OCI-LY1 (cell line): ENCODE results near the gene KCNK3.
"Not testable (repeated sequence)": the region's sequence is repeated elsewhere in the genome, so short reads cannot be mapped to it uniquely, and the experiment has no call there.

Experiments
- H2AFZ ChIP-seq: fragments of 200-600 bp; sonication (generic), shearing (Covaris generic); 2 replicates; pipeline ENCODE4 v1.6.0; 2014; ENCODE audit warnings: antibody characterized with exemption, mild to moderate bottlenecking, low read length
- H3F3A ChIP-seq: fragments of 200-600 bp; sonication (generic), shearing (Covaris generic); 2 replicates; pipeline ENCODE4 v1.6.0; 2014; ENCODE audit warnings: mild to moderate bottlenecking, antibody characterized with exemption, low read length, moderate library complexity; ENCODE audit not compliant: insufficient read depth
- H3K27ac ChIP-seq: fragments of 200-600 bp; sonication (generic); 2 replicates; pipeline ENCODE4 v1.5.1; 2014; ENCODE audit warnings: low read length, mixed run types, mild to moderate bottlenecking, low read depth; ENCODE audit not compliant: poor library complexity, severe bottlenecking
- H3K27me3 ChIP-seq: fragments of 200-600 bp; sonication (generic); 2 replicates; pipeline ENCODE4 v1.6.0; 2014; ENCODE audit warnings: antibody characterized with exemption, mild to moderate bottlenecking, low read length, moderate library complexity; ENCODE audit not compliant: insufficient read depth
- H3K36me3 ChIP-seq: fragments of 200-600 bp; sonication (generic); 2 replicates; pipeline ENCODE4 v1.6.1; 2014; ENCODE audit warnings: mild to moderate bottlenecking, antibody characterized with exemption, low read length, moderate library complexity, mixed read lengths; ENCODE audit not compliant: insufficient read depth
- H3K4me1 ChIP-seq: fragments of 200-600 bp; sonication (generic); 2 replicates; pipeline ENCODE4 v1.5.1; 2014; ENCODE audit warnings: mild to moderate bottlenecking, low read length, moderate library complexity; ENCODE audit not compliant: insufficient read depth, severe bottlenecking
- H3K4me2 ChIP-seq: fragments of 200-600 bp; sonication (generic), shearing (Covaris generic); 2 replicates; pipeline ENCODE4 v1.6.1; 2014; ENCODE audit warnings: low read length
- H3K4me3 ChIP-seq: fragments of 200-600 bp; sonication (generic); 2 replicates; pipeline ENCODE4 v1.5.1; 2014; ENCODE audit warnings: low read length, low read depth, mild to moderate bottlenecking, mixed read lengths; ENCODE audit not compliant: poor library complexity, severe bottlenecking
- H3K79me2 ChIP-seq: fragments of 200-600 bp; shearing (Covaris generic); 2 replicates; pipeline ENCODE4 v1.6.1; 2016; ENCODE audit warnings: mixed run types, low read length, mixed read lengths; ENCODE audit not compliant: insufficient read depth
- H3K9ac ChIP-seq: fragments of 200-600 bp; sonication (generic), shearing (Covaris generic); 2 replicates; pipeline ENCODE4 v1.6.1; 2014; ENCODE audit warnings: mild to moderate bottlenecking, low read length, mixed read lengths
- H3K9me2 ChIP-seq: fragments of 200-600 bp; sonication (generic), shearing (Covaris generic); 2 replicates; pipeline ENCODE4 v1.6.1; 2014; ENCODE audit warnings: low read depth, mild to moderate bottlenecking, low read length, mixed read lengths
- H3K9me3 ChIP-seq: fragments of 200-600 bp; shearing (Covaris generic); 2 replicates; pipeline ENCODE4 v1.6.1; 2014; ENCODE audit warnings: low read length, mixed read lengths
- H4K20me1 ChIP-seq: fragments of 200-600 bp; sonication (generic), shearing (Covaris generic); 2 replicates; pipeline ENCODE4 v1.6.0; 2016; ENCODE audit warnings: mild to moderate bottlenecking, low read length; ENCODE audit not compliant: insufficient read depth
- EZH2 ChIP-seq: fragments of 200-600 bp; sonication (generic), shearing (Covaris generic); IDR thresholded peaks from 2 replicates; pipeline ENCODE4 v1.8.0; 2017; ENCODE audit warnings: borderline replicate concordance, mixed run types, mild to moderate bottlenecking, antibody characterized with exemption, low read length, moderate library complexity, mixed read lengths
- TF ChIP-seq, protein P1 (sequence below): fragments of 200-600 bp; sonication (generic), shearing (Covaris generic); IDR thresholded peaks from 2 replicates; pipeline ENCODE4 v1.5.1; 2017; ENCODE audit warnings: mild to moderate bottlenecking, antibody characterized with exemption, low read length, moderate library complexity, mixed read lengths

KCNK3 gene

DNA sequence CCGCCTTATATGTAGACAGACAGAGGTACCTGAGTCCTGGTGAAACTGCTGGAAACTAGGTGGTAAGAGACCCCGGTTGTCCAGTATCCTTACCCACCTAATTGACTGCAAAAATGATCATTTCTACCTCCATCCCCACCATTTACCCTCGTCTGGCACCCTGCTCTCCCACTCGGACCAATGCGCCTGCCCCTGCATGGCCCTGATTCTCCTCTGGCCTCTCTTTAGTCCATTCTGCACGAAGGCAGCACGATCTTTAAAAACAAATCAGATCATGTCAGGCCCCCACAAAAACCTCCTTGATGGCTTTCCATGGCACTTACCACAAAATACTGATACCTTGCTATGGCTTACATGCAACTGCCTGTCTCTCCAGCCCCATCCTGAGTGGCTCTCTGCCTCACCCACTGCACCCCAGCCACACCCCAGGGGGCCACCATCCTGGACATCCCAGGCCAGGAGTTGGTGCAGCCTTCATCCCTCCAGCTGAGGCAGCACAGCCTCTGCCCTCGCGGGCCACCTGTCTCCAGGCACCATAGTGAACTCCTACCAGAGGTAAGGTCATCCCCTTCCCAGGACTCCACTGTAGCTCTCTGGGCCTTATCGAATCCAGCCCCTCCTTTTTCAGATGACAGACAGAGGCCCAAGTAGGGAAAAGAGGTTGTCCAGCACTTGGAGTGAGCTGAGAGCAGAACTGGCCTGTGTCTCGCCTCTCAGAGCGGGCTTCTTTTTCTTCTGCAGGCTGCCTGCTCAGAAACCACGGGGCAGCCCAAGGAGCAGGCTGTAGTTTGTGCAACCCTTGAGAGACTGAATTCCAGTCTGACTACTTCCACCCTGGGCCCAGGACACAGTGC is 39.1 kb upstream of the KCNK3 start:
- Histone ChIP-seq H2AFZ (no peak overlapping the region), H3K4me1 (no peaks in the 10 kb centered on the region), H3K36me3 (no peaks in the 10 kb centered on the region), H3K9me2 (no peaks in the 10 kb centered on the region), H3K27ac (no peak overlapping the region), H3K4me2 (no peak overlapping the region), H3K27me3 (peaks cover 4% of the 10 kb centered on the region; the same call in 1 of the 2 replicates), H3K79me2 (no peaks in the 10 kb centered on the region), H3K9me3 (no peaks in the 10 kb centered on the region), H3K4me3 (no peak overlapping the region), H3K9ac (no peak overlapping the region), H3F3A (no peaks in the 10 kb centered on the region), H4K20me1 (no peaks in the 10 kb centered on the region)
- TF ChIP-seq, protein P1, sequence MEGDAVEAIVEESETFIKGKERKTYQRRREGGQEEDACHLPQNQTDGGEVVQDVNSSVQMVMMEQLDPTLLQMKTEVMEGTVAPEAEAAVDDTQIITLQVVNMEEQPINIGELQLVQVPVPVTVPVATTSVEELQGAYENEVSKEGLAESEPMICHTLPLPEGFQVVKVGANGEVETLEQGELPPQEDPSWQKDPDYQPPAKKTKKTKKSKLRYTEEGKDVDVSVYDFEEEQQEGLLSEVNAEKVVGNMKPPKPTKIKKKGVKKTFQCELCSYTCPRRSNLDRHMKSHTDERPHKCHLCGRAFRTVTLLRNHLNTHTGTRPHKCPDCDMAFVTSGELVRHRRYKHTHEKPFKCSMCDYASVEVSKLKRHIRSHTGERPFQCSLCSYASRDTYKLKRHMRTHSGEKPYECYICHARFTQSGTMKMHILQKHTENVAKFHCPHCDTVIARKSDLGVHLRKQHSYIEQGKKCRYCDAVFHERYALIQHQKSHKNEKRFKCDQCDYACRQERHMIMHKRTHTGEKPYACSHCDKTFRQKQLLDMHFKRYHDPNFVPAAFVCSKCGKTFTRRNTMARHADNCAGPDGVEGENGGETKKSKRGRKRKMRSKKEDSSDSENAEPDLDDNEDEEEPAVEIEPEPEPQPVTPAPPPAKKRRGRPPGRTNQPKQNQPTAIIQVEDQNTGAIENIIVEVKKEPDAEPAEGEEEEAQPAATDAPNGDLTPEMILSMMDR: no peak
- TF ChIP-seq EZH2: no peak

DNA sequence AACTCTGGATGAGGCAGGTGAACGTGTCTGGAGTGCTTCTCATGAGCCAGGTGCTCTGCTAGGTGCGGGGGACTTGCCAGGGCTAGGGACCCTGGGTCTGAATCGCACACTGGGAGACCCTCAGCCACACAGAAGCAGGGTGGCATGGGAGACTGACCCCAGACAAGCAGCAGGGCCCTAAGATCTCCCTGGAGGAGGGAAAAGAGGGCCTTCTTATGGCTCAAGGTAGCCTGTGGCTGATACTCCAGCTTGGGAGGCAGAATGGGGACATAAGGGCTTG is 38.5 kb upstream of the KCNK3 start:
- TF ChIP-seq, protein P1: no peak
- no peaks in the 10 kb centered on the region for H3K4me1 ChIP-seq
- H4K20me1 ChIP-seq: no peaks in the 10 kb centered on the region
- H3F3A ChIP-seq: no peaks in the 10 kb centered on the region
- H3K27ac ChIP-seq: no peak overlapping the region
- H3K9me2 ChIP-seq: no peaks in the 10 kb centered on the region
- H3K4me2 ChIP-seq: no peak overlapping the region
- H3K79me2 ChIP-seq: no peaks in the 10 kb centered on the region
- H3K9me3 ChIP-seq: no peaks in the 10 kb centered on the region
- no peak overlapping the region for H3K4me3 ChIP-seq
- no peaks in the 10 kb centered on the region for H3K36me3 ChIP-seq
- H3K9ac ChIP-seq: no peak overlapping the region
- no peak overlapping the region for H2AFZ ChIP-seq
- peaks cover 4% of the 10 kb centered on the region; the same call in 1 of the 2 replicates for H3K27me3 ChIP-seq

DNA sequence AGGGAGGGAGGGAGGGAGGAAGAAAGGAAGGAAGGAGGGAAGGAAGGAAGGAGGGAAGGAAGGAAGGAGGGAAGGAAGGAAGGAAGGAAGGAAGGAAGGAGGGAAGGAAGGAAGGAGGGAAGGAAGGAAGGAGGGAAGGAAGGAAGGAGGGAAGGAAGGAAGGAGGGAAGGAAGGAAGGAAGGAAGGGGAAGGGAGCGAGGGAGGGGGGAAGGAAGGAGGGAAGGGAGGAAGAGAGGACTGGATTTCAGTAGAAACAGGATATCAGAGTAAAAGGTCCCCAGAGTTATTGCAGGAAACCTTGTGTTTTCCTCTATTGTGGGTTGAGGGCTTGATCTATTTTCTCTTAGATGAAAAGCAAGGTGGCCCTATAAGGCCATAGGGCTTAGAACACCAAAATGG is 37.4 kb upstream of the KCNK3 start:
- H3K9me3 ChIP-seq, H3K27me3 ChIP-seq, H3K4me3 ChIP-seq: not testable (repeated sequence)

DNA sequence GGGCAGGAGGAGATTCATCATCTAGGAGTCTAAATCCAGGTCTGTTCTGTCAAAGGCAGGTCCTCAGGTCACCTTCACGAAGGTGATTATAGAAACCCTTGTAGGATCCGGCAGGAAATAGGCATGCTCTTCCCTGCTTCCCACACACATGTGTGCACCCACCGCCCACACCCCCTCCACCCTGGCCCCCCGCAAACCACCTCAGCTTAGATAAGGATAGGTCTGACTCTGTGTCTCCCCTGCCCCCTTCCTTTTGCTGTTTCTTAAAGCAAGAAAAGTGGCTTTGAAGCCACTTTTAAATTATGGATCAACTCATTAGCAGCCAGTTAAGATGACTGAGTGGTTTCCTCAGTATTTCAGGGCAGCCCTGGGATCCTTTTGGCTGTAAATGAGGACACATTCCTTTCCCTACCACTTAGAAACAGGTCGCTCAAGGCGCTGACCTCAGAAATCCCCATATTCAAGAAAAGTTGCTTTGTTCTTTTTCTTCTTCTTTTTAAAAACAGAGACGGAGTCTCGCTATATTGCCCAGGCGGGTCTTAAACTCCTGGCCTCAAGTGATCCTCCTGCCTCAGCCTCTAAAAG is 36.8 kb upstream of the KCNK3 start:
- Histone ChIP-seq H3F3A (no peaks in the 10 kb centered on the region), H3K4me2 (no peak overlapping the region), H3K9ac (no peak overlapping the region), H3K27me3 (peaks cover 4% of the 10 kb centered on the region; the same call in 1 of the 2 replicates), H3K9me3 (peaks cover 5% of the 10 kb centered on the region; the same call in 1 of the 2 replicates), H3K27ac (no peak overlapping the region), H3K36me3 (no peaks in the 10 kb centered on the region), H3K4me1 (no peaks in the 10 kb centered on the region), H3K9me2 (no peaks in the 10 kb centered on the region), H2AFZ (no peak overlapping the region), H4K20me1 (no peaks in the 10 kb centered on the region), H3K79me2 (no peaks in the 10 kb centered on the region), H3K4me3 (no peak overlapping the region)
- TF ChIP-seq, protein P1: no peak
- TF ChIP-seq EZH2: no peak

More for the DNA sequence above, 37.4 kb upstream of the KCNK3 start:
- not testable (repeated sequence) for H3K36me3 ChIP-seq, H3K27ac ChIP-seq, H3K4me1 ChIP-seq, H3K4me2 ChIP-seq, H3F3A ChIP-seq, H3K79me2 ChIP-seq, H3K9ac ChIP-seq, H3K9me2 ChIP-seq, H2AFZ ChIP-seq, H4K20me1 ChIP-seq
